ENCODE data around the gene COL4A2.
"Not testable (repeated sequence)": the region's sequence is repeated elsewhere in the genome, so short reads cannot be mapped to it uniquely, and the experiment has no call there.

The COL4A2 gene

DNA sequence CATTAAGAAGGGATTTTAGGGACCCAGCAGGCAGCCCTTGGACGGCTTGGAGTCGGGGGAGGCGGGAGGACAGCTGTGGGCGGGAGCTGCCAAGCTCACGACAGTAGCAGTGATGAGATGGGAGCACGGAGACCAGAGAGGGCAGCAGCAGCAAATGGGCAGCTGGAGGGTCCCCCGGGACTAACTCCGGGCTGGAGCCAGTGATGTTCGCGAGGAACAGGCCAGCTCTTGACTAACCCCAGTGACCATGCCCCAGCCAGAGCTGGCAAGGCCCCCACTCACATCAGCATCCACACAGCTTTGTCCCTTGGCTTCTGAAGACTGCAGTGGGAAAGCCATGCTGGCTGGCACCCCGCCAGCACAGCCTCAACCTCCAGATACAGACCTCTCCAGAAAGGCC is 172.6 kb downstream of the COL4A2 start:
- DNase-seq: no peak

DNA sequence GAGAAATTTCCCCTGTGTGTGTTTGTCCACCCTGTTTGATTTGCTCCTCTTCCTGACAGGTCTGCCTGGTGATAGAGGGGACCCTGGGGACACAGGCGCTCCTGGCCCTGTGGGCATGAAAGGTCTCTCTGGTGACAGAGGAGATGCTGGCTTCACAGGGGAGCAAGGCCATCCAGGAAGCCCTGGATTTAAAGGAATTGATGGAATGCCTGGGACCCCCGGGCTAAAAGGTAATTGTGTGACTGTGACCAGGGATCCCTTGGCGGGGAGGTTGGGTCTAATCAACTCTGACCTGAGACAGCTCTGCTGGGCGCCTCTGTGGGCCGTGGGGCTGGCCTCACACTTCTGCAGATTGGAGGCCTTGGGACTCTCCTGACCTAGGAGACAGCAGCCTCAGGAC is 173.1 kb downstream of the COL4A2 start:
- no peak for DNase-seq

DNA sequence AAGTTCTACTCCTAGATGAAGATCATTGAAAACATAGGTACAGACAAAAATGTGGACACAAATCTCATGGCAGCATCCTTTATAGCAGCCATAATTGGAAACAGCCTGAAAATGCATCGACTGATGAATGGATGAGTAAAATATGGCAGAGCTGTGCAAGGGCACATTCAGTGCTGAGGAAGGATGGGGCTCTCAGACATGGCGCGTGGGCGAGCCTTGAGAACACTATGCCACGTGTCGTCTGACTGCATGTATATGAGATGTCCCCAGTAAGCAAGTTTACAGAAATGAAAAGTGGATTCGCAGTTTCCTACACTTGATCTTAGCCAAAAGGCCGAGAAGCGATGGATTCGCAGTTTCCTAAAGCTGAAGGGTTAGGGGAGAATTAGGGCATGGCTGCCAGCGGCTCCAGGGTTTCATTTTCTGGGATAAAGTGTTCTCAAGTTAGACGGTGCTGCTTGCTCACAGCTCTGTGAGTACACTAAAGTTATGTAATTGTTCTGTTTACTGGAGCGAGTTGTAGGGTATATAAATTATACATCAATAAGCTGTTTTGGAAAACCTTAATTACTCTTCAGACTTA is 176.4 kb downstream of the COL4A2 start:
- no peak for DNase-seq

DNA sequence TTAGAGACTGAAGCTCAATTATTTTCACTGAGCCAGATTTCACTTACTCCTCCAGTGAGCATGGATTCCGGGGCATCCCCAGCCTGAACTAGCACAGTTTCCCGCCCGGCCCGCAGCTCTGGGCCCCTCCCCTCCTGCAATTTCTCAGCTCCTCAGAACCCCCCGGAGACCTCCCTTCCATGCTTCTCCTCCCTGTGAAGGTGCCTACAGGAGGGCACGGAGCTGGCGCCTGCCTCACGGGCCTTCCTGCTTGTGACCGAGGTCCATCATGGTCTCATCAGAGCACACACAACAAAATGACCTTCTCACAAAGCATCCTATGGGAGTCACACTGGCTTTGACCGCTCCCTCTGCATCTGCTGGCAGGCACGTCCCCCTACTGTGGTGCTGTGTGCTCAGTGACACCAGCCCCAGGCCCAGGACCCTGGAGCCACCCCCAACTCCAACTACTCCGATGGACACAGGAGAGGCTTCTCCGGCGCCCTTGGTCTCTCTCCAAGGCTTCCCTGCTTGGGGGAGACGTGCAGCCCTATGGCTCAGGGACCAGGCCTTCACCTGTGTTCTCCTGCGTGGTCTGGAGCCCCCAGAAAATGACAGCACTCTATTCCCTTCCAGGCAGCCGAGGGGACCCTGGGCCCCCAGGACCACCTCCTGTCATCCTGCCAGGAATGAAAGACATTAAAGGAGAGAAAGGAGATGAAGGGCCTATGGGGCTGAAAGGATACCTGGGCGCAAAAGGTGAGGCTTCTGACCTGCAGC is 177.4 kb downstream of the COL4A2 start:
- no peak for DNase-seq

DNA sequence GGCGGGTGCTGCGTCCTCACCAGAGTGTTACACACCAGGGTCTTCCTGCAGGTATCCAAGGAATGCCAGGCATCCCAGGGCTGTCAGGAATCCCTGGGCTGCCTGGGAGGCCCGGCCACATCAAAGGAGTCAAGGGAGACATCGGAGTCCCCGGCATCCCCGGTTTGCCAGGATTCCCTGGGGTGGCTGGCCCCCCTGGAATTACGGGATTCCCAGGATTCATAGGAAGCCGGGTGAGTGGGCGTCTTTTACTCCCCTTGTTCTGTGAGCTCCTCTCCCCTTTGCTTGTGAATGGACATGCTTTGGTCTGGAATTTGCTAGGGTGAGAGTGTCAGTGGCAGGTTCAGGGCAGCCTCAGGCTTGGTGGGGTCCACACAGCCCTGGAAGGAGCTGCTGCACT is 178.5 kb downstream of the COL4A2 start:
- DNase-seq: no peak

DNA sequence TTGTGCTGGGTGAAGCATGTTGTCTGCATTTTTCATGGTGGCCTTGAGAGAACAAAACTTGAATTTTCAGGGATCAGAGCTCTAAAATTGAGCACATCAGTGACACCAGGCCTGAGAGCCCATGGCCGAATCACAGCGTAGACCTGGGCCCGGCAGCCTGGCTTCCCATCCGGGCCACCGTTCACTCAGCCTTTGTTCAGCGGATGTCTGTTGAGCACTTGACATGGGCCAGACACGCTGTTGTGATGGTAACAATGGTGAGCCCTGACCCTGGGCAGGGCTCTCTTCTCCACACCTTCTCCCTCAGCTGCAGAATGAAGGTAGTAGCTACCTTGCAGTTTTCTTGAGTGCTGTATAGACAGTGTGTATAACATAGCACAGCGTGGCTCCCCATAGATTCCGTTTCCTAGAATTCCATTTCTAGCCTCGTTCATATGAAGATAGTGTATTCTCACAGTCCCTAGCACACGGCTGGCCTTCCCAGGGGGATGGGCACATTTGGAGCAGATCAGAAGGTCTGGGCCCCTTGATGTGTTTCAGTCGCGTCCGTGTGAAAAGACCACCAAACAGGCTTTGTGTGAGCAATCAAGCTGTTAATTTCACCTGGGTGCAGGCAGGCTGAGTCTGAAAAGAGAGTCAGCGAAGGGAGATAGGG is 179.1 kb downstream of the COL4A2 start:
- DNase-seq: no peak

DNA sequence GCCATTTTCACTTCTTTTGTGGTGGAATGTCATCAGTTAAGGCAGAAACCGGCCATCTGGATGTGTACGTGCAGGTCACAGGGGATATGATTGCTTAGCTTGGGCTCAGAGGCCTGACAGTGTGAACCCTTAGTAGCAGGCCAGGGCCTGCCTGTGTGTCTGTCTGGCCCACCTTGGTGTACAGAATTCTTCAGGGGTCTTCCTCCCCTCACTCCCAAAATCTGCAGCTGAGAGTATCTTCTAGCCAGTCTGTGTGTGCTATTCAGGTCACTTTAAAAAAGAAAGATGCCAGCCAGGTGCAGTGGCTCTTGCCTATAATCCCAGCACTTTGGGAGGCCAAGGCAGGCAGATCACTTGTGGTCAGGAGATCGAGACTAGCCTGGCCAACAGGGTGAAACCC is 179.8 kb downstream of the COL4A2 start:
- not testable (repeated sequence) for DNase-seq

DNA sequence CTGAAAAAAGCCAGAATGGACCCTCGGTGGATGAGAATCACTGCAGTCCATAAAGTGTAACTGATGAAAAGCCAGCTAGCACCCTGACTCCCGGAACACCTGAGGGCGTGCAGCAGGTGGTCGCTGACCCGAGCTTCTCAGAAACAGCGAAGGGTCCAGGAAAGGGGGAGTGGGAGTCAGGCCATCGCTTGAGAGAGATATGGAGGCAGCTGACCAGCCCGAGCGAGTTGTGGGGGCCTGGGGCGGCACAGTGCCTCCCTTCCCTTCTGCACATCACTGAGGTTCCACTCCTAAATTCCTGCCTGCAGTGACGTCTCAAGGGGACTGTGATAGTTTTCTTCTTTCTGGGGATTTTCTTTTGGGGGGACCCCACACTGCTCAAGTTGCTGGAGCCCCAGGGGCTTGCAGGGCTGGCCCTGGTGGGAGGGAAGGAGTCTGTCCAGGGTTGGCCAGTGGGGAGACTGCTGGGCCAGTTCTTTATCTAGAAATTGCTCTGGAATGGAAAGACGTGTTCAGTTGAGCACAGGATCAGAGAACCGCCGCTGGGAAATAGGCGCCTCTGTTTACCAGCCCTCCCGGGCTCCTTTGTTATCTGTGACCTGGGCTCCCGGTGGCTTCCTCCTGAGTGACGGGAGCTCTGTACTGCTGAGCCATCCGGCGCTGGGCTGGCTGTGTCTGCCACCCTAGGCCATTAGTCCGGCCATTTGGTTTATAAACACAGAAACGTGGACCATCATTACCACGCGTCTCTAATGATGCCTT is 183.1 kb downstream of the COL4A2 start:
- no peak for DNase-seq

DNA sequence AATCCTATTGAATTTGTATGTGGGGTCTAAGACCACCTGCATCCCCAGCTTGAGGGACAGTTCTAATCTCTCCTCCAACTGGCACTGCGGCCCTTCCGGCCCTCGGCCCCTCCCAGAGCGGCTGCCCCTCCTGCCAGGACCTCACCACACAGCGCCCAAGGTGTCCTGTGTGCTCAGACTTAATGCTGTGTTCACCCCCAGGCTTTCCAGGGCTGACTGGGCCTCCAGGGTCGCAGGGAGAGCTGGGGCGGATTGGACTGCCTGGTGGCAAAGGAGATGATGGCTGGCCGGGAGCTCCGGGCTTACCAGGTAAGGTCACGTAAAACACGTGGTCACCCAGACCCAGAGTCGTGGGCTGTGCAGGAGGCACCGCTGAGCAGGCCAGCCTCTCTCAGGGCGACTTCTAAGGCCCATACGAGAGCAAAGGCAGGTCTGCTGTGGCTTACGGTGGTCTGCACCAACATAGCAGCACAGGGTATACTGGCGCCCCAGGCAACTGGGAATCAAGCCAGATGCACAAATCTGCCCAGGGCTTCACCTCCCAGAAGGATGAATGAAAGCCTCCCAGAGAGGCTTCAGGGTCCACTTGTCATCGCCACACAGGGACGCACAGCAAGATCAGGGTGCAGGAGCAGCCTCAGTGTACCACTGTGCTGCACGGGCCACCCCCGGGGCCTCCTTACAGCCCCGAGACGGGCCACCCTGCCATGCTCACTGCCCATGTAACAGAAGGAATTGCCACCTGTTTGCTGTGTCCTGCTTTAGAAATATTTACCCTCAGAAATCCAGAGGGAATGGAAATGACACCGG is 185.0 kb downstream of the COL4A2 start:
- DNase-seq: no peak

DNA sequence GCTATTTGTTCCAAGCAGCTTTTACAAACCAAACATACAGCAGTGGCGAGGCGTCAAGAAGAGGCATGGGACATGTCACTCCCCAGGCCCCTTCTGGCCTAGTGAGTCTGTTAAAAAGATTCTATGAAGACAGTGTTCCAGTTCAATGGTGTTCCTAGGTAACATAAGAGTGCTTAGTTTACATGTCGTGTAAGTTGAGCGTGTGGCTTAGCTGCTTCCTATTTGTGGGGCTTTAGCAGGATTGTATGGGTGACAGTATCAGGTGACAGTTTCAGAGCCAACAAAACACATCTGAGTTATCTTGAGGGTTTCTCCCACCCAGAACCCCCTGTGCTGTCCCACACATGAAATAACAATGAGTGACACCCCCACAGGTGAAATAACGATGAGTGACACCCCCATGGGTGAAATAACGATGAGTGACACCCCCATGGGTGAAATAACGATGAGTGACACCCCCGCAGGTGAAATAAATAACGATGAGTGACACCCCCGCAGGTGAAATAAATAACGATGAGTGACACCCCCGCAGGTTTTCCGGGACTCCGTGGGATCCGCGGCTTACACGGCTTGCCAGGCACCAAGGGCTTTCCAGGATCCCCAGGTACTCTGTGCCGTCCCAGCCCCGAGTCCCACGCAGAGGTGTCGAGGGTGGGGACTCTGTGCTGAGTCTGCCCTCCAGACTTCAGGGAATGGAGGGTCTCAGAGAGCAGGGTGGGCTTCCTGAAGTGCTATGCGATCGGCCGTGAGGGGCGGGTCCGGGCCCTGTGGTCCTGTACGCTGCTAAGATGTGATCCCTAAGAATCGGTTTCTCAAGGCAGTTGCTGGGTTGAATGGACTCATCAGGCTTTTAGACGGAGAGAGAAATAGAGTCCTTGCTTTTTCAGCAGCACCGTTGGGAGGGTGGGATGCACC is 185.9 kb downstream of the COL4A2 start:
- no peak for DNase-seq

DNA sequence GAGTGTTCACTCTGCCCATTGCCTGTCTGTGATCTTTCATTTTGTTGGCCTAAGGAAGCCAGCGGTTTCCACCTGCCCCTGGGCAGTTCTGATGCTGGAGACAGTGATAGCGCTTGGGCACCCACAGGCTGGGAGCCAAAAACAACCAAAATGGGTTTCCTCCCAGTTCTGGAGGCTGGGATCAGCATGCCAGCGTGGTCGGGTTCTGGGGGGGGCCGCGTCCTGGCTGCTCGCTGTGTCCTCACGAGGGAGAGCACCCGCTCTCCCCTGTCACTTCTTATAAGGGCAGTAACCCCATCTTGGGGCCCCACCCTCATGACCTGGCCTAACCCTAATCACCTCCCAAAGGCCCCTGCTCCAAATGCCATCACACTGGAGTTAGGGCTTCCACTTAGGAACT is 186.5 kb downstream of the COL4A2 start:
- DNase-seq: no peak

DNA sequence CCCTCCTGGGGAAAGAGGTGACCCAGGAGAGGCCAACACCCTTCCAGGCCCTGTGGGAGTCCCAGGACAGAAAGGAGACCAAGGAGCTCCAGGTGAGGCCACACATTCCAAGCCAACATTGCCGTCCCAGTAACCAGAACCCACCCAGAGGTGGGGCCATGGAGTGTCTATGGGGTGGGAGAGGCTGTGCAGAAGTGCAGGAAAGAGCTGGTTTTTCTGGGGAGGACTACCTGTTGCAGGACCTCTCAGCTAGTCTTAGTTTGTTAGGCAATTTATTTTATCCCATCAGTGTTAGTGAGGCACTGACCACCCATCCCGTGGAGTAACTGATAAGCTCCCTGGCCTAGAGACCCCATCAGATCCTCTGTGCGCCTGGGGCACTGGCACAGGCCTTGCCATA is 188.3 kb downstream of the COL4A2 start:
- no peak for DNase-seq

DNA sequence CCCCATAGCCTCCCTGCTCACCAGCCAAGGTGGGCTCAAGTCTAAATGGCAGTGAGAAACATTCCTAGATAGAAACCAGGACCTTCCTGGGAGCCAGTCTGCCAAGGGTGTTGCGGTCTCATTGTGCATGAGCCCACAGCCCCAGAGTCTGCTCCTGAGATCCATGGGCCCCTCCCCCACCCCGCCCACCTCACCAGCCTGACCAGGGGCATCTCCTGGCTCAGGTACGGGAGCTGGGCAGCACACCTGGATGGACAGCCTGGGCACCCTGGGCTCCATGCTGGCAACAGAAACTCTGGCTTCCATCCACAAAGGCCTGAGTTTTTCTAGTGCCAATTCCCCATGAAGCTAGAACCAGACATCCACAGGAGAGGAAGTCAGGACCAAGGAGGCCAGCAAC is 188.8 kb downstream of the COL4A2 start:
- DNase-seq: no peak

DNA sequence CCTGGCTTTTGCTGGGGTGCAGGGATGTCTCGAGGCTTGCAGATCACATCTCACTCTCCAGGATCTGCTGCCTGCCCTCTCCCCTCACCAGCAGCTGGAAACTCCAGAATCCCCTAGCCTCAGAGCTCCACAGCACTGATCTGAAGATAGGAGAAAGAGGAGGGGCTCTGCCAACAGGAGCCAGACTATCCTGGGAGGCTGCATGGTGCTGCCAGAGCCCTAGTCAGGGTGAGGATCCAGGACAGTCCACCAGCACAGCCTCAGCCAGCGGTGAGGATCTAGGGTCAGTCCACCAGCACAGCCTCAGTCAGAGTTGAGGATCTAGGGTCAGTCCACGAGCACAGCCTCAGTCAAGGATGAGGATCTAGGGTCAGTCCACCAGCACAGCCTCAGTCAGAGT is 189.2 kb downstream of the COL4A2 start:
- no peak for DNase-seq

DNA sequence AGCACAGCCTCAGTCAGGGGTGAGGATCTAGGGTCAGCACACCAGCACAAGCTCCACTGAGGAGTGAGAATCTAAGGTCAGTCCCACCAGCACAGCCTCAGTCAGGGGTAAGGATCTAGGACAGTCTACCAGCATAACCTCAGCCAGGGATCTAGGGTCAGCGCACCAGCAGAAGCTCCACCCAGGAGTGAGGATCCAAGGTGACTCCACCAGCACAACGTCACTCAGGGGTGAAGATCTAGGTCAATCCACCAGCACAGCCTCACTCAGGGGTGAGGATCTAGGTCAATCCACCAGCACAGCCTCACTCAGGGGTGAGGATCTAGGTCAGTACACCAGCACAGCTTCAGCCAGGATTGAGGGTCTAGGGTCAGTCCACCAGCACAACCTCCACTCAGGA is 189.9 kb downstream of the COL4A2 start:
- no peak for DNase-seq

DNA sequence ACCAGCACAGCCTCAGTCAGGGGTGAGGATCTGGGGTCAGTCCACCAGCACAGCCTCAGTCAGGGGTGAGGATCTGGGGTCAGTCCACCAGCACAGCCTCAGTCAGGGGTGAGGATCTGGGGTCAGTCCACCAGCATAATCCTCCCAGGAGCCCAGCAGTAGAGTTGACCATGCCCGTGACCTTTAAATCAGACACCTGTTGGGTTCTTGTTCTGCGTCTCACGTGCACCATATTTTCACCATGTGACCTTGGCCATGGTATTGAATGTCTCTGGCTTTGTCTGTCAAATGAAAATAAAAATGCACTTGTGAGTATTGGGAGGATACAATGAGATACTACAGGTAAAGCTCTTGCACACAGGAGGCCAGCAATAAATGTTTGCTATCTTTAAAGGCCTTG is 190.8 kb downstream of the COL4A2 start:
- not testable (repeated sequence) for DNase-seq

DNA sequence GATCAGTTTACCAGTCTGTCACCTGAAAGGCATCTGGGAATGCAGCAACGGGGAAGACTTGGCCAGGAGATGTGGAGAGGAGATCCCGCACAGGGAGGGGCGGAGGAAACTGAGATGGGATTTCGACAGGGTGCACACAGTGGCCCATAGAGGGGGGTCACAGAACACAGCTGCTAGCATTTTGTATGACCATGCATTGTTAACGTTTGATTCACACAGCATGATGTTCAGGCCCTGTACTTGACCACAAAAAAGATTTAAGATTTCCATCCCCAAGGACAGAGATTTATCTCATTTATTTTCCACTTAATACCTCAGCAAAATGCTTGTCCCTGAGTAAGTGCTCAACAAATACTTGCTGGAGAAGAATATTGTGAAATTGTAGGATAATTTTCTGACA is 191.2 kb downstream of the COL4A2 start:
- no peak for DNase-seq

DNA sequence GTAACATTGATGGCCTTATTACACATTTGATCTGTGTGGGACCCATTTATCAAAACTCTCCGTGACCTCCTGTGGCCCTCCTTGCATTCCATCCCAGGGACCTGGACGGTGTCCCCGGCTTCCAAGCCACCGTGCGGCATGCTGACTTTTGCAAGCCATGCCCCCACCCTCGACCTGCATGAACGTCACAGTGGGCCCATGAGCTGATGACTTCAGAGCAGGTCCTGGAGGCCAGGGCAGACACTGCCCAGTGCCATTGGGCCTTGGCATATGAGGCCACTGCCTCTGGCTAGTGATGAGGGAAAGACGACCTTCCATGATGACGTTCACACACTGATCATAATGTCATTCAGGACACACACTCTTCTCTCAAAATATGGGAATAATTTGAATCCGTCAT is 191.7 kb downstream of the COL4A2 start:
- DNase-seq: no peak

DNA sequence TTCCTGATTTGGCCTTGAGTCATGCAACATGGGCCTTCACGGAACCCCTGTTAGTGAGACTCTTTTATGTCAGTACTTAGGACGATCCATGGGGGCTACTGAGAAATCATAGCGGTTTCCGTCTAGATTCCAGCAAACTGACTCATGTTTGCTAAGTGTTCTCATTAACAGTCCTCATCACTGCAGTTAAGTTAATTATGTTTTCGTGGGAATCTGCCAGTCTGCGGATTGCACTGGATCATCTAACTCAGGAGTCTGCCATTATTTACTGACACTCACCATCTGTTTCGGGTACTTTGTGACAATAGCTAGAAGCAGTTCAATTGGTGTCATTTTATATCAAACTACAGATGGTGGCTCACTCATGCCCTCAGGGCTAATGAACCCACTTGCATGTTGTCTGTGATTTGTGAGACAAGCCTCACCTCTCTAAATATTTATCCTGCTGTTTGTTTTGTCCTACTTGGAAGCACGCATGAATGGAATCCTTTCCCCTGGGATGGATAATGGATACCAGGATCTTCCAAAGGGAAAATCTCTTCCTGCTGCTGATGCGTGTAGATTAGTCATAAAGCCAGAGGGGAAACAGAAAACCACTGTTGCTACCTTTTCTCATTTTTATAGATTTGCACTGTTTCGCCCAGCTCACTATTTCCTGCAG is 192.7 kb downstream of the COL4A2 start:
- peak; percentile 48 for DNase-seq

DNA sequence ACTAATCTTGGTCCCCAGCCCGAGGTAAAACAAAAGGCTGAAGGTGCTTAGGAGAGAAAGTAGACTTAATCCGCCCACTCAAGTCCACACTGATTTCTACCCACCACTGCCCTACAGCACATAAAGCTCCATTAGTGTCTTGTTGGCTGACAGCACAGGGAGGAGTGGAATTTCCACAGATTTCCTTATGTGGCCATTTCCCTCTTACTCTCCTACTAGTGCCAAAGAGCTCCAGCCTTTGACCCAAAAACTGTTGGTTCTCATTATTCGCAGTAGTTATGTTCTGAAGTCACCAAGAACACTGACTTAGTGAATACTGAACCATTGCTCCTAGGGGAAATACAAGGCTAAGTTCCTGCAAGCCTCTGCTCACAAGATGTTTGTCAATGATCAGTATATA is 193.3 kb downstream of the COL4A2 start:
- no peak for DNase-seq

DNA sequence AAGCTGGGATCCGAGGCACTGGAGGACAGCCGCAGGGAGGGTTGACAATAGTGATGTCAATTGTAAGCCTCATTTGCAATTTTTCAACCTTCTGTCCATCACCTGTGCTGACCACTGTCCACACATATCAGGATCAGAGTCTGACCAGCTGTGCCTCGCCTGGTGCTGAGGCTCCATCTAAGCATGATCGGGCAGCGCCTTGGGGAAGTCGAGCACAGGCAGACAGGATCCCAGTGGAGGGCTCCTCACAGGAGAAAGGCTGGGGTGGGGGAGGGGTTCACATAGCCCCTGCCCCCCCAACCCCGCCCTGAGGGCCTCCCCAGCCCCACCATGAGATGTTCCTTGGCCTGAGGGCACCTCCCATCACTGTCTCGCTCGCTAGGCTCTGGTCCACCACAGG is 194.1 kb downstream of the COL4A2 start:
- no peak for DNase-seq
